Stimulated activated memory B cell treated with anti-CD40 and anti-IgM and Interleukin-4, amounts not matched to agents 10 μg/mL and 1 μg/mL and 100 μg/mL, for 72 hours (primary cell): ENCODE results near the gene SHROOM1.
"Not testable (repeated sequence)": the region's sequence is repeated elsewhere in the genome, so short reads cannot be mapped to it uniquely, and the experiment has no call there.

ENCODE experiments used
- ATAC-seq: fragments of 150-1000 bp; cut with Tn5 transposase; 2 replicates; pipeline ENCODE4 v1.10.0; 2021
- H3K27ac Mint-ChIP-seq: one replicate; pipeline ENCODE4 v1.8.0; 2022; ENCODE audit warnings: mild to moderate bottlenecking, mixed read lengths
- H3K27me3 Mint-ChIP-seq: one replicate; pipeline ENCODE4 v1.8.0; 2022; ENCODE audit warnings: mixed read lengths
- H3K36me3 Mint-ChIP-seq: one replicate; pipeline ENCODE4 v1.8.0; 2022; ENCODE audit warnings: mixed read lengths
- H3K4me1 Mint-ChIP-seq: one replicate; pipeline ENCODE4 v1.8.0; 2022; ENCODE audit warnings: mixed read lengths
- H3K4me3 Mint-ChIP-seq: one replicate; pipeline ENCODE4 v1.8.0; 2022; ENCODE audit warnings: mild to moderate bottlenecking, moderate library complexity, mixed read lengths
- H3K9me3 Mint-ChIP-seq: one replicate; pipeline ENCODE4 v1.8.0; 2022; ENCODE audit warnings: mixed read lengths

SHROOM1 gene

GRCh38 chr5:132860742-132861141 is 30.3 kb upstream of the SHROOM1 start:
- Mint-ChIP-seq H3K27ac (no peak overlapping the region), H3K27me3 (peaks cover 14% of the 10 kb centered on the region), H3K4me1 (peaks cover 2% of the 10 kb centered on the region), H3K4me3 (no peak overlapping the region), H3K36me3 (no peaks in the 10 kb centered on the region), H3K9me3 (peaks cover 2% of the 10 kb centered on the region)
- ATAC-seq, result no peak

GRCh38 chr5:132859889-132860437 is 29.5 kb upstream of the SHROOM1 start:
- Mint-ChIP-seq H3K4me3 (no peak overlapping the region), H3K4me1 (no peaks in the 10 kb centered on the region), H3K27me3 (peaks cover 22% of the 10 kb centered on the region), H3K9me3 (peaks cover 2% of the 10 kb centered on the region), H3K36me3 (no peaks in the 10 kb centered on the region), H3K27ac (no peak overlapping the region)
- no peak for ATAC-seq

- Mint-ChIP-seq H3K4me1 (no peaks in the 10 kb centered on the region), H3K4me3 (no peak overlapping the region), H3K27ac (no peak overlapping the region), H3K36me3 (no peaks in the 10 kb centered on the region), H3K9me3 (peaks cover 2% of the 10 kb centered on the region), H3K27me3 (peaks cover 26% of the 10 kb centered on the region)
- no peak for ATAC-seq
Observed at GRCh38 chr5:132856011-132856410, 25.6 kb upstream of the SHROOM1 start.

GRCh38 chr5:132854992-132855391 is 24.5 kb upstream of the SHROOM1 start:
- H3K27me3 Mint-ChIP-seq, result peaks cover 26% of the 10 kb centered on the region
- H3K9me3 Mint-ChIP-seq, H3K27ac Mint-ChIP-seq, H3K4me3 Mint-ChIP-seq, H3K4me1 Mint-ChIP-seq, ATAC-seq, H3K36me3 Mint-ChIP-seq: not testable (repeated sequence)

GRCh38 chr5:132854301-132854700 is 23.9 kb upstream of the SHROOM1 start:
- Mint-ChIP-seq H3K36me3 (no peaks in the 10 kb centered on the region), H3K27ac (no peak overlapping the region), H3K9me3 (peaks cover 2% of the 10 kb centered on the region), H3K4me3 (no peak overlapping the region), H3K4me1 (no peaks in the 10 kb centered on the region), H3K27me3 (peaks cover 26% of the 10 kb centered on the region)
- no peak for ATAC-seq

- no peak overlapping the region for H3K4me3 Mint-ChIP-seq
- H3K9me3 Mint-ChIP-seq, result peaks cover 2% of the 10 kb centered on the region
- no peak overlapping the region for H3K27ac Mint-ChIP-seq
- no peaks in the 10 kb centered on the region for H3K4me1 Mint-ChIP-seq
- H3K27me3 Mint-ChIP-seq, result peaks cover 26% of the 10 kb centered on the region
- no peaks in the 10 kb centered on the region for H3K36me3 Mint-ChIP-seq
- ATAC-seq, result no peak
Observed at GRCh38 chr5:132853790-132854189, 23.3 kb upstream of the SHROOM1 start.

- H3K4me1 Mint-ChIP-seq, result no peaks in the 10 kb centered on the region
- peaks cover 2% of the 10 kb centered on the region for H3K9me3 Mint-ChIP-seq
- no peak overlapping the region for H3K4me3 Mint-ChIP-seq
- no peak for ATAC-seq
- H3K36me3 Mint-ChIP-seq, result no peaks in the 10 kb centered on the region
- H3K27me3 Mint-ChIP-seq, result peaks cover 26% of the 10 kb centered on the region
- no peak overlapping the region for H3K27ac Mint-ChIP-seq
Observed at GRCh38 chr5:132853323-132853722, 22.9 kb upstream of the SHROOM1 start.

- H3K27me3 Mint-ChIP-seq, result peaks cover 5% of the 10 kb centered on the region
Observed at GRCh38 chr5:132850066-132850465, 19.6 kb upstream of the SHROOM1 start.

GRCh38 chr5:132849347-132849746 is 18.9 kb upstream of the SHROOM1 start:
- Mint-ChIP-seq H3K27ac (no peak overlapping the region), H3K4me3 (no peak overlapping the region), H3K4me1 (no peaks in the 10 kb centered on the region), H3K9me3 (no peaks in the 10 kb centered on the region), H3K27me3 (no peaks in the 10 kb centered on the region), H3K36me3 (no peaks in the 10 kb centered on the region)
- ATAC-seq, result no peak

More at GRCh38 chr5:132850066-132850465, 19.6 kb upstream of the SHROOM1 start:
- Mint-ChIP-seq H3K27ac (no peak overlapping the region), H3K4me1 (no peaks in the 10 kb centered on the region), H3K36me3 (no peaks in the 10 kb centered on the region), H3K4me3 (no peak overlapping the region), H3K9me3 (no peaks in the 10 kb centered on the region)
- ATAC-seq, result no peak

GRCh38 chr5:132848270-132848669 is 17.8 kb upstream of the SHROOM1 start:
- ATAC-seq, result no peak
- no peaks in the 10 kb centered on the region for H3K36me3 Mint-ChIP-seq
- H3K4me3 Mint-ChIP-seq, result no peak overlapping the region
- no peaks in the 10 kb centered on the region for H3K27me3 Mint-ChIP-seq
- H3K9me3 Mint-ChIP-seq, result no peaks in the 10 kb centered on the region
- no peaks in the 10 kb centered on the region for H3K4me1 Mint-ChIP-seq
- no peak overlapping the region for H3K27ac Mint-ChIP-seq

GRCh38 chr5:132841305-132841704 is 10.9 kb upstream of the SHROOM1 start:
- no peak for ATAC-seq
- no peaks in the 10 kb centered on the region for H3K9me3 Mint-ChIP-seq
- H3K36me3 Mint-ChIP-seq, result no peaks in the 10 kb centered on the region
- no peaks in the 10 kb centered on the region for H3K27me3 Mint-ChIP-seq
- H3K4me3 Mint-ChIP-seq, result no peak overlapping the region
- no peaks in the 10 kb centered on the region for H3K4me1 Mint-ChIP-seq
- H3K27ac Mint-ChIP-seq, result no peak overlapping the region

GRCh38 chr5:132840896-132841295 is 10.4 kb upstream of the SHROOM1 start:
- Mint-ChIP-seq H3K27ac (no peak overlapping the region), H3K27me3 (no peaks in the 10 kb centered on the region), H3K9me3 (no peaks in the 10 kb centered on the region), H3K36me3 (no peaks in the 10 kb centered on the region), H3K4me3 (no peak overlapping the region), H3K4me1 (no peaks in the 10 kb centered on the region)
- ATAC-seq, result no peak

- ATAC-seq, result no peak
- Mint-ChIP-seq H3K9me3 (no peaks in the 10 kb centered on the region), H3K27me3 (no peaks in the 10 kb centered on the region), H3K4me1 (no peaks in the 10 kb centered on the region), H3K27ac (no peak overlapping the region), H3K4me3 (no peak overlapping the region), H3K36me3 (no peaks in the 10 kb centered on the region)
Observed at GRCh38 chr5:132840313-132840712, 9.9 kb upstream of the SHROOM1 start.

GRCh38 chr5:132839426-132840301 is 9.2 kb upstream of the SHROOM1 start:
- no peaks in the 10 kb centered on the region for H3K27me3 Mint-ChIP-seq
- no peak overlapping the region for H3K4me3 Mint-ChIP-seq
- H3K36me3 Mint-ChIP-seq, result no peaks in the 10 kb centered on the region
- H3K27ac Mint-ChIP-seq, result no peak overlapping the region
- no peaks in the 10 kb centered on the region for H3K4me1 Mint-ChIP-seq
- H3K9me3 Mint-ChIP-seq, result no peaks in the 10 kb centered on the region
- ATAC-seq, result no peak

- no peak overlapping the region for H3K4me3 Mint-ChIP-seq
- no peaks in the 10 kb centered on the region for H3K9me3 Mint-ChIP-seq
- no peak overlapping the region for H3K27ac Mint-ChIP-seq
- no peaks in the 10 kb centered on the region for H3K4me1 Mint-ChIP-seq
- no peak for ATAC-seq
- no peaks in the 10 kb centered on the region for H3K36me3 Mint-ChIP-seq
- H3K27me3 Mint-ChIP-seq, result no peaks in the 10 kb centered on the region
Observed at GRCh38 chr5:132838516-132839282, 8.3 kb upstream of the SHROOM1 start.
